Right hindlimb (tissue), 1 donor: ENCODE results near the gene PDLIM4.

Experiments used
- DNase-seq: peaks from one replicate; pipeline ENCODE4 v3.0.0-alpha.2; 2018

The PDLIM4 gene

GRCh38 chr5:132268769-132269551 is 11.5 kb downstream of the PDLIM4 start:
- DNase-seq, result peak; percentile 68

GRCh38 chr5:132269635-132270334 is 12.3 kb downstream of the PDLIM4 start:
- no peak for DNase-seq

GRCh38 chr5:132270335-132270665 is 12.8 kb downstream of the PDLIM4 start:
- DNase-seq, result no peak

- DNase-seq, result peak; percentile 72
Observed at GRCh38 chr5:132270706-132271105, 13.2 kb downstream of the PDLIM4 start.

- no peak for DNase-seq
Observed at GRCh38 chr5:132271251-132272246, 14.1 kb downstream of the PDLIM4 start.

GRCh38 chr5:132272311-132273210 is 15.1 kb downstream of the PDLIM4 start:
- DNase-seq, result peak; percentile 76

GRCh38 chr5:132273631-132274030 is 16.1 kb downstream of the PDLIM4 start:
- DNase-seq, result no peak

- DNase-seq, result no peak
Observed at GRCh38 chr5:132274050-132274792, 16.7 kb downstream of the PDLIM4 start.

- DNase-seq, result no peak
Observed at GRCh38 chr5:132275367-132276220, 18.1 kb downstream of the PDLIM4 start.

GRCh38 chr5:132277256-132277655 is 19.8 kb downstream of the PDLIM4 start:
- no peak for DNase-seq

- no peak for DNase-seq
Observed at GRCh38 chr5:132277971-132278853, 20.7 kb downstream of the PDLIM4 start.

- no peak for DNase-seq
Observed at GRCh38 chr5:132279801-132280200, 22.3 kb downstream of the PDLIM4 start.

GRCh38 chr5:132280371-132281240 is 23.1 kb downstream of the PDLIM4 start:
- no peak for DNase-seq

GRCh38 chr5:132281856-132282614 is 24.5 kb downstream of the PDLIM4 start:
- DNase-seq, result no peak

- no peak for DNase-seq
Observed at GRCh38 chr5:132283423-132284043, 26.0 kb downstream of the PDLIM4 start.

- DNase-seq, result no peak
Observed at GRCh38 chr5:132289097-132289496, 31.6 kb downstream of the PDLIM4 start.

GRCh38 chr5:132291026-132291425 is 33.5 kb downstream of the PDLIM4 start:
- DNase-seq, result no peak
